Measurements from ENCODE around the gene TRPM3. TPM values are rescaled to one million over a fixed set of nuclear protein-coding genes. Genes with fewer than 3 reads are reported as not detected.

The TRPM3 gene
- total and polyA plus RNA-seq, 10 donors, result 0.02 to 6.7 (median 1.6) TPM

DNA sequence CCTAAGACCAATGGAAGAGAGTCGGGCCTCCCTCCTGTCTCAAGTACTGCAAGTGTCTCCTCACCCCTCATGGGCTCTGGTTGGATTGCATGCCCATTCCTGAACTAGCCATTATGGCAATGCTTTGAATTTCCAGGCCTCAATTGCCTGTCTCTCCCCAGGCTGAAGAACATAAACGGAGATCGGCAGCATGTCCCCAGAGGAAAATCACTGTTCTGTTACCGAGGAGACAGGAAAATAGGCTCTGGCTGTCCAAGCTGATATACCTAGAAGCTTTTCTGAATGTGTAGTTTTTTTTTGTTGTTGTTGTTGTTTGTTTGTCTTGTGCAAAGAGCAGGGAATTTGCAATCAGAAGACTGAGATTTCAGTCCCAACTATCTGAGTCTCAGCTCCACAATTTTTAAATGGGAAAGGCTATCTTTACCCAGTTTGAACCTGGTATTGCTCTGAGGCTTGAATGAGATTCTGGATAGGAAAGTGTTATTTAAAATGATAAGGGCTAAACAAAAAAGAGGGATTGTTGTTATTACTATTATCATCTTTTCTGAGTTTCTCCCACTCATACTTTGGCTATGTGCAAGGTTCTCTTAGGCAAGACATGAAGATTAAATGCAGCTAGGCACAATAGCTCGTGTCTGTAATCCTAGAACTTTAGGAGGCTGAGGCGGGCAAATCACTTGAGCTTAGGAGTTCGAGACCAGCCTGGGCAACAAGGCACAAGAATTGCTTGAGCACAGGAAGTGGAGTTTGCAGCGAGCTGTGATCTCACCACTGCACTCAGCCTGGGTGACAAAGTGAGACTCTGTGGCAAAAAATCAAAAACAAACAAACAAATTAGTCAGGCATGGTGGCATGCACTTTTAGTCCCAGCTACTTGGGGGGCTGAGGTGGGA lies 629.7 kb downstream of the TRPM3 start:
- 79 to 91% (median 84%) methylated on average over 8 of the region's 8 CpGs for WGBS, 5 donors

DNA sequence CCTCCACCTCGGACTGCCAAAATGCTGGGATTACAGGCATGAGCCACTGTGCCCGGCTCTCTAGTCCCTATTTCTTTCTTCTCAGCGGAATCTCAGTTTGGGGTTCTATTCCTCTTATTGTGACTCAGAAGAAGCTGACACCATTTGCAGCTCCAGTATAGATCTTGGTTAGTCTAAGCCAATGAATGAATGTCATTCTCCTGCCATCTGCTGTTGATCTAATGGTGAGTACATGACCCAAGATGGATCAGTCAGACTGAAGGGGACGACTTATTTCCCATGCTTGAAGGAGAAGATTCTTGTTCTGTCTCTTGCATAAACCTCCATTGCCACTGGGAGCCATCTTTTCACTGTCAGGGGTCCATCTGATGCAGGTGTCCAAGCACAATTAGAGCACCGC lies 630.9 kb downstream of the TRPM3 start:
- H3K4me1 ChIP-seq, result peaks cover under 1 to 39% (median 20%) of the 10 kb centered on the region in 6 donors
- H3K27ac ChIP-seq, result no peak overlapping the region
- no peaks in the 10 kb centered on the region for H3K9me3 ChIP-seq
- no peaks in the 10 kb centered on the region for H3K36me3 ChIP-seq
- 83 to 97% (median 95%) methylated on average over 5 of the region's 5 CpGs for WGBS, 5 donors
- no peaks in the 10 kb centered on the region for H3K27me3 ChIP-seq (replicated peaks in 1 of 7)
- no peak overlapping the region for H3K4me3 ChIP-seq
- TF ChIP-seq, protein P1, sequence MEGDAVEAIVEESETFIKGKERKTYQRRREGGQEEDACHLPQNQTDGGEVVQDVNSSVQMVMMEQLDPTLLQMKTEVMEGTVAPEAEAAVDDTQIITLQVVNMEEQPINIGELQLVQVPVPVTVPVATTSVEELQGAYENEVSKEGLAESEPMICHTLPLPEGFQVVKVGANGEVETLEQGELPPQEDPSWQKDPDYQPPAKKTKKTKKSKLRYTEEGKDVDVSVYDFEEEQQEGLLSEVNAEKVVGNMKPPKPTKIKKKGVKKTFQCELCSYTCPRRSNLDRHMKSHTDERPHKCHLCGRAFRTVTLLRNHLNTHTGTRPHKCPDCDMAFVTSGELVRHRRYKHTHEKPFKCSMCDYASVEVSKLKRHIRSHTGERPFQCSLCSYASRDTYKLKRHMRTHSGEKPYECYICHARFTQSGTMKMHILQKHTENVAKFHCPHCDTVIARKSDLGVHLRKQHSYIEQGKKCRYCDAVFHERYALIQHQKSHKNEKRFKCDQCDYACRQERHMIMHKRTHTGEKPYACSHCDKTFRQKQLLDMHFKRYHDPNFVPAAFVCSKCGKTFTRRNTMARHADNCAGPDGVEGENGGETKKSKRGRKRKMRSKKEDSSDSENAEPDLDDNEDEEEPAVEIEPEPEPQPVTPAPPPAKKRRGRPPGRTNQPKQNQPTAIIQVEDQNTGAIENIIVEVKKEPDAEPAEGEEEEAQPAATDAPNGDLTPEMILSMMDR (IDR thresholded peaks at IDR 0.05 in 8 of 11, conservative IDR thresholded peaks at IDR 0.05 in 3 of 11), result no peak
- TF ChIP-seq POLR2A (IDR thresholded peaks at IDR 0.05) (no peak), POLR2AphosphoS5 (IDR thresholded peaks at IDR 0.05) (no peak)
- DNase-seq, result no peak
- intact Hi-C loops (cut with DNase I; ENCODE audit: low total_unique reads), result loop anchor here (10.0 kb wide), 1 partner anchor 104 kb away; no protein-coding TSS in a partner anchor

More for the DNA sequence above, 629.7 kb downstream of the TRPM3 start:
- intact Hi-C loops (cut with DNase I; ENCODE audit: low total_unique reads), result loop anchor here (10.0 kb wide), 1 partner anchor 103 kb away; no protein-coding TSS in a partner anchor
- H3K9me3 ChIP-seq, result no peaks in the 10 kb centered on the region
- H3K36me3 ChIP-seq, result no peaks in the 10 kb centered on the region
- no peak overlapping the region for H3K4me3 ChIP-seq
- H3K4me1 ChIP-seq, result peaks cover 0 to 40% (median 19%) of the 10 kb centered on the region in 6 donors
- TF ChIP-seq POLR2A (IDR thresholded peaks at IDR 0.05), result no peak
- TF ChIP-seq POLR2AphosphoS5 (IDR thresholded peaks at IDR 0.05), result no peak
- TF ChIP-seq, protein P1 (IDR thresholded peaks at IDR 0.05 in 8 of 11, conservative IDR thresholded peaks at IDR 0.05 in 3 of 11), result no peak
- no peak for DNase-seq
- no peaks in the 10 kb centered on the region for H3K27me3 ChIP-seq (replicated peaks in 1 of 7)
- no peak overlapping the region for H3K27ac ChIP-seq

DNA sequence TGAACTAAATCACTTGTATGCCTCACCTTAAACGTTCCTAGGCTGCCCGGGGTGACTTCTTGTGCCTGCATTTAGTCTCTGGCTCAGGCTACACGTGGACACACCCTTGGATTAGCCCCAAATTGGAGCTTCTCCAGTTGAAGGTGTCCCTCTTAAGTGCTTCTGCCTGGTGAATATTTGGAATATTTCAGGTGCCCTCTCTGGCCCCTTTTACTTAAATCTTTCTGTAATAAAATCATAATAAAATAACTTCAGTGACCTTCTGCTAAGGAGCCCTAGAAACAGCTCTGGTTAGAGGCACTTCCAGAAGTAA lies 632.7 kb downstream of the TRPM3 start:
- Histone ChIP-seq H3K9me3 (no peaks in the 10 kb centered on the region), H3K27me3 (replicated peaks in 1 of 7) (no peaks in the 10 kb centered on the region), H3K27ac (peak overlapping the region in 3 of 8 donors; percentile 31 to 65 (median 61)), H3K4me1 (peaks cover 8 to 38% (median 22%) of the 10 kb centered on the region in 6 donors), H3K4me3 (no peak overlapping the region), H3K36me3 (no peaks in the 10 kb centered on the region)
- WGBS, 5 donors, result 40 to 74% (median 51%) methylated on average over 3 of the region's 3 CpGs
- DNase-seq, result no peak
- intact Hi-C loops (cut with DNase I; ENCODE audit: low total_unique reads), result loop anchor here (10.0 kb wide), 2 partner anchors 64 to 144 kb away; no protein-coding TSS in a partner anchor
- no peak for TF ChIP-seq POLR2AphosphoS5 (IDR thresholded peaks at IDR 0.05)

- no peaks in the 10 kb centered on the region for H3K36me3 ChIP-seq
- intact Hi-C loops (cut with DNase I; ENCODE audit: low total_unique reads), result loop anchor here (10.0 kb wide), 2 partner anchors 63 to 143 kb away; no protein-coding TSS in a partner anchor
- H3K9me3 ChIP-seq, result no peaks in the 10 kb centered on the region
- H3K27me3 ChIP-seq (replicated peaks in 1 of 7), result no peaks in the 10 kb centered on the region
- no peak overlapping the region for H3K4me3 ChIP-seq
- H3K27ac ChIP-seq, result peak overlapping the region in 3 of 8 donors; percentile 31 to 65 (median 61)
- TF ChIP-seq POLR2AphosphoS5 (IDR thresholded peaks at IDR 0.05) (no peak), POLR2A (IDR thresholded peaks at IDR 0.05) (no peak)
- TF ChIP-seq, protein P1 (IDR thresholded peaks at IDR 0.05 in 8 of 11, conservative IDR thresholded peaks at IDR 0.05 in 3 of 11), result no peak
- H3K4me1 ChIP-seq, result peaks cover 7 to 36% (median 18%) of the 10 kb centered on the region in 6 donors
- no peak for DNase-seq
- WGBS, 5 donors, result 76 to 78% (median 76%) methylated on average over 6 of the region's 6 CpGs
These were observed 633.2 kb downstream of the TRPM3 start for GRCh38 chr9:70488098-70488792.

Measured in spleen (tissue), 11 donors.